Endothelial cell (in vitro differentiated cells): ENCODE results near the gene HGFAC. TPM values are rescaled to one million over a fixed set of nuclear protein-coding genes. Genes with fewer than 3 reads are reported as not detected.

ENCODE experiments used
- DNase-seq: peaks from one replicate; pipeline ENCODE4 v3.0.0; 2021; ENCODE audit warnings: low spot score
- H3K27ac Mint-ChIP-seq: one replicate; pipeline ENCODE4 v1.8.0; 2021; ENCODE audit warnings: mixed read lengths, inconsistent platforms; ENCODE audit not compliant: unreplicated experiment
- H3K27me3 Mint-ChIP-seq: one replicate; pipeline ENCODE4 v1.8.0; 2021; ENCODE audit warnings: mild to moderate bottlenecking, moderate library complexity, mixed read lengths, inconsistent platforms; ENCODE audit not compliant: unreplicated experiment
- H3K36me3 Mint-ChIP-seq: one replicate; pipeline ENCODE4 v1.8.0; 2021; ENCODE audit warnings: mild to moderate bottlenecking, low read depth, mixed read lengths, inconsistent platforms; ENCODE audit not compliant: unreplicated experiment
- H3K4me1 Mint-ChIP-seq: one replicate; pipeline ENCODE4 v1.8.0; 2021; ENCODE audit warnings: mild to moderate bottlenecking, mixed read lengths, inconsistent platforms; ENCODE audit not compliant: unreplicated experiment
- H3K4me3 Mint-ChIP-seq: one replicate; pipeline ENCODE4 v1.8.0; 2021; ENCODE audit warnings: mild to moderate bottlenecking, mixed read lengths, inconsistent platforms; ENCODE audit not compliant: unreplicated experiment
- H3K9me3 Mint-ChIP-seq: one replicate; pipeline ENCODE4 v1.8.0; 2021; ENCODE audit warnings: mixed read lengths, inconsistent platforms; ENCODE audit not compliant: unreplicated experiment
- total RNA-seq: library from RNA; stranded (reverse); fragmentation: NEBNext Ultra II Directional; extraction: Animal tissue kit (Norgen Biotek cat#: 25700); gene quantifications from one replicate; pipeline ENCODE4 v1.2.1, GENCODE V29; 2021; ENCODE audit not compliant: unreplicated experiment
- TF ChIP-seq, protein P1 (sequence below): fragments of 200-600 bp; sonication (generic); IDR thresholded peaks from one replicate; pipeline ENCODE4 v1.5.0; 2021; ENCODE audit warnings: antibody characterized with exemption; ENCODE audit not compliant: unreplicated experiment

HGFAC gene
- total RNA-seq, 1 donor from 2014 or later: 2.4 TPM

DNA sequence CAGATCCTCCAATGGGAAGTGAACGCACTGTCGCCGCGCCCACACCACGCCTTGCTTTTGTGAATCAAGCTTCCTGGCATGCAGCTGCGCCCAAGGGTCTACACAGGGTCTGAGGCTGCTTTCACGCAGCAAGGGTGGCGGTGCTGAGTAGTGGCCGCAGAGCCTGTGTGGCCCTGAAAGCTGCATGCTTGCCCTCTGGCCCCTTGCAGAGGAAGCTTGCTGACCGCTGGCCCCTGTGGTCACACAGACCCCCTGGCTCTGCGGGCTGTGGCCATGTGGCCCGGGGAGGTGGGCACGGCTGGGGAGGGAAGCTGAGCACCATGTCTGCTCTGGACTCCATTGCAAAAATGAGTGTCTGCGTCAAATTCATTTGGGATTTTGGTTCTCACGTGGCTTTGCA, 30.1 kb downstream of the HGFAC start:
- Mint-ChIP-seq H3K4me1 (no peaks in the 10 kb centered on the region), H3K4me3 (no peak overlapping the region), H3K9me3 (no peaks in the 10 kb centered on the region), H3K27ac (no peak overlapping the region), H3K27me3 (peaks cover 3% of the 10 kb centered on the region), H3K36me3 (no peaks in the 10 kb centered on the region)
- DNase-seq: no peak
- TF ChIP-seq, protein P1, sequence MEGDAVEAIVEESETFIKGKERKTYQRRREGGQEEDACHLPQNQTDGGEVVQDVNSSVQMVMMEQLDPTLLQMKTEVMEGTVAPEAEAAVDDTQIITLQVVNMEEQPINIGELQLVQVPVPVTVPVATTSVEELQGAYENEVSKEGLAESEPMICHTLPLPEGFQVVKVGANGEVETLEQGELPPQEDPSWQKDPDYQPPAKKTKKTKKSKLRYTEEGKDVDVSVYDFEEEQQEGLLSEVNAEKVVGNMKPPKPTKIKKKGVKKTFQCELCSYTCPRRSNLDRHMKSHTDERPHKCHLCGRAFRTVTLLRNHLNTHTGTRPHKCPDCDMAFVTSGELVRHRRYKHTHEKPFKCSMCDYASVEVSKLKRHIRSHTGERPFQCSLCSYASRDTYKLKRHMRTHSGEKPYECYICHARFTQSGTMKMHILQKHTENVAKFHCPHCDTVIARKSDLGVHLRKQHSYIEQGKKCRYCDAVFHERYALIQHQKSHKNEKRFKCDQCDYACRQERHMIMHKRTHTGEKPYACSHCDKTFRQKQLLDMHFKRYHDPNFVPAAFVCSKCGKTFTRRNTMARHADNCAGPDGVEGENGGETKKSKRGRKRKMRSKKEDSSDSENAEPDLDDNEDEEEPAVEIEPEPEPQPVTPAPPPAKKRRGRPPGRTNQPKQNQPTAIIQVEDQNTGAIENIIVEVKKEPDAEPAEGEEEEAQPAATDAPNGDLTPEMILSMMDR: no peak

DNA sequence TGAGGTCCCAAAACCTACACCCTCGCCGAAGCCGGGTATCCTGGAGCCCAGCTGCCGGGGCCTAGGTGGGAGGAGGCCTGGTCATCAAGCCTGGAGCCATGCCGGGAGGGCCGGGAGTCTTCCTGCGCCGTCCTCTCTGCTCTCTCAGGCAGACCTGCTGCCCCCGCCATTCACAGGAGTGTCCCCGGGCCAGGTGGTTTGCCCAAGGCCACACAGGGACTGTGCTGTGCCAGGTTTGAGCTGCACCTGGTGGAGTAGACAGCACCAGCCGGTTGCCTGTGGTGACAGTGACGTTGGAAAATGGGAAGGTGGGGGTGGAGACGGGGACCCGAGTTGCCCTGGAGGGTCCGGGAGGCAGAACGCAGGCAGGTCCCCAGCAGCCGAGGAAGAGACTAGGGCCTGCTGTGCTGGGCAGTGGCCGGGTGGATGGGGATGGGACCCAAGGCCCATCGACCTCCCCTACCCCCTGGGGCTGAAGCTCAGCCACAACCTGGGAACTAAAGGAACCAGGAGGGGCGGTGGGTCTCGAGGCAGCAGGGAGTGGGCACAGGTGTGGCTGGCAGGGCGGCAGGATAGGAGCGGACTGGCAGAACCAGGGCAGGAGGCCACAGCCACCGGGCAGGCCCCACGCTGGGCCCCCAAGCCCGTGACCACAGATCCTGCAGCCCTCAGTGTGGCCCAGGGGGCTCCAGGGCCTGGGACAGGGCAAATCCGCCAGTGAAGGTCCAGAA, 30.8 kb downstream of the HGFAC start:
- TF ChIP-seq, protein P1: no peak
- Mint-ChIP-seq H3K27ac (no peak overlapping the region), H3K4me3 (no peak overlapping the region), H3K36me3 (no peaks in the 10 kb centered on the region), H3K9me3 (no peaks in the 10 kb centered on the region), H3K4me1 (no peaks in the 10 kb centered on the region), H3K27me3 (peaks cover 3% of the 10 kb centered on the region)
- DNase-seq: no peak

DNA sequence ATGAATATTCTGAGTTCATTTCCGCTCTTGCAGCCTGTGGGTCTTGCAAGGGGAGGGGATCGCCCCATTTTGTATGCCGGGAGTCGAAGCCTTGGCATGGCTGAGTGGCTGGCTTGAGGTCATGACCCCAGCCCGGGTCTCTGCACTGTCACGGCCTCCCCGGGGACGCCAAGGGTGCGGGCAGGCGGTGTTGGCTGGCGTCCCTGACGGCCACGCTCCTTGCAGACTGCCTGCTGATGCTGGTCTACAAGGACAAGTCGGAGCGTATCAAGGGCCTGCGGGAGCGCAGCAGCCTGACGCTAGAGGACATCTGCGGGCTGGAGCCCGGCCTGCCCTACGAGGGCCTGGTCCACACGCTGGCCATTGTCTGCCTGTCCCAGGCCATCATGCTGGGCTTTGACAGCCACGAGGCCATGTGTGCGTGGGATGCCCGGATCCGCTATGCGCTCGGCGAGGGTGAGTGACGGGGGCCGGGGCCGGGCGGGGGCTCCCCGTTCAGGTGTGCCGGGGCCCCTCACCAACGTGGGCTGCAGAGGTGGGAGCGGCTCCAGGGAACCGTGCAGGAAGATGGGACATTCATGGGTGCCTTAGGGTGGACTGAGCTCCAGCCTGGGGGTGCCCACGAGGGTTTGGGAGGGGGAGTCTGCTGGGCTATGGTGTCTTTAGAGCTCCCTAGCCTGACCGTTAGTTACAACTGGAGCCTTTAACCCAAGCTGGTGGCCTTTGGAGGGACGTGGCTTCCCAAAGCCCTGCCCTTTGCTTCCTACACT, 31.6 kb downstream of the HGFAC start:
- Mint-ChIP-seq H3K4me1 (no peaks in the 10 kb centered on the region), H3K4me3 (no peak overlapping the region), H3K27ac (no peak overlapping the region), H3K27me3 (peaks cover 3% of the 10 kb centered on the region), H3K9me3 (no peaks in the 10 kb centered on the region), H3K36me3 (no peaks in the 10 kb centered on the region)
- TF ChIP-seq, protein P1: no peak
- DNase-seq: no peak

DNA sequence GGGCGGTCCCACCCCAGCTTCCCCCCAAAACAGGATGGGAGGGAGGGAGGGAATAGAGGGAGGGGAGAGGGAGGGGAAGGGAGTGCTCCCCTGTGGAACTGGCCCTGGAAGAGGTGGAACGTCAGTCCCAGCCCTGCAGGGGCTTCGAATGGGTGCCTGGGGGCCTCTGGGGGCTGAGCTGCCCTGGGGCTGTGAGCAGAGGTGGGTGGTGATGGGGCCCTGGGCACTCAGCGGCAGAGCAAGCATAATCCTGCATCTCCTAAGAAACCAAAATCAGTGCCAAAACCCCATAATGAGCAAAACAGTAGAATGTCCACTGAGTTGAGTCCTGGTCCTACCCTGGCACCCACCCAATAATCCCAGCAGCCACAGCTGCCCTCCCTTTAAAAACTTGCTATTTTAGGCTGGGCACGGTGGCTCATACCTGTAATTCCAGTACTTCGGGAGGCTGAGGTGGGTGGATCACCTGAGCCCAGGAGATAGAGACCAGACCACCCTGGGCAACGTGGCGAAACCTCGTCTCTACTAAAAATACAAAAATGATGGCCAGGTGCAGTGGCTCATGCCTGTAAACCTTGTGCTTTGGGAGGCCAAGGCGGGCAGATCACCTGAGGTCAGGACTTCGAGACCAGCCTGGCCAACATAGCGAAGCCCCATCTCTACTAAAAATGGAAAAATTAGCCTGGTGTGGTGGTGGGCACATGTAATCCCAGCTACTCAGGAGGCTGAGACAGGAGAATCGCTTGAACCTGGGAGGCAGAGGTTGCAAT, 32.4 kb downstream of the HGFAC start:
- Mint-ChIP-seq H3K4me1 (no peaks in the 10 kb centered on the region), H3K9me3 (no peaks in the 10 kb centered on the region), H3K4me3 (no peak overlapping the region), H3K27ac (no peak overlapping the region), H3K36me3 (no peaks in the 10 kb centered on the region), H3K27me3 (peaks cover 3% of the 10 kb centered on the region)
- no peak for DNase-seq
- TF ChIP-seq, protein P1: no peak
